Central memory CD4-positive, alpha-beta T cell (primary cell): Measurements from ENCODE around the gene JAKMIP3.

Experiments
- DNase-seq: peaks from one replicate; pipeline ENCODE4 v3.0.0; 2022

Gene JAKMIP3

GRCh38 chr10:132100556-132101349, 35.0 kb downstream of the JAKMIP3 start:
- DNase-seq, result no peak

GRCh38 chr10:132101529-132101928, 35.8 kb downstream of the JAKMIP3 start:
- DNase-seq, result no peak

DNA sequence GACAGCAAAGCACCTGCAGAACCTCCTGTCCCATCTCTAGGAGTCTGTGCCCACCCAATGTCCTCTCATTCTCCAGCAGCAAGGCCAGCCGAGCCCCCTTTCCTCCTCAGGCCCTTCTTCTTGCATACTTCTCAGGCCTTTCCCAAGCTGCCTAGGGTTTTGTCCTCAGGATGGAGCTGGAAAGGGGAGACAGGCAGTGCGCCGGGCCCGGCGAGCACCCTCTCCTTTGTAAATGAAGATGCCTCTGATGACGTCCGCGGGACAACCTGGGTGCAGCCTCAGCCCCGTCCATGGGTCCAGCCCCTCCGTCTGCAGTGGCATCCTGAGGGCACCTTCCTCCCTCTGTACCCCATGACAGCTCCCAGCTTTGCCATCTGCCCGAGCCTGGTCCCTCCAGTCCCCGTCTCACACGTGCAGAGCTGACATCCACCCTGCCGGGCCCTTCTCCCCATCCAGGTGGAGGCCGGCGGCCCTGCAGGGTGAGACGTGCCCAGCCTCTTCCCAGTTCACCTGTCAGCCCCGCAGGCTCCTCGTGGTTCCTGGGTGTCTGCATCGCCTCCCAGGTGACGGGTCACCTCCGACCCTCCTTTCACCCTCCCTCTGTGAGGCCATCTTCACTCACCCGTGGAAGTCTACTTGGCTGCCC, 36.4 kb downstream of the JAKMIP3 start:
- DNase-seq, result no peak

DNA sequence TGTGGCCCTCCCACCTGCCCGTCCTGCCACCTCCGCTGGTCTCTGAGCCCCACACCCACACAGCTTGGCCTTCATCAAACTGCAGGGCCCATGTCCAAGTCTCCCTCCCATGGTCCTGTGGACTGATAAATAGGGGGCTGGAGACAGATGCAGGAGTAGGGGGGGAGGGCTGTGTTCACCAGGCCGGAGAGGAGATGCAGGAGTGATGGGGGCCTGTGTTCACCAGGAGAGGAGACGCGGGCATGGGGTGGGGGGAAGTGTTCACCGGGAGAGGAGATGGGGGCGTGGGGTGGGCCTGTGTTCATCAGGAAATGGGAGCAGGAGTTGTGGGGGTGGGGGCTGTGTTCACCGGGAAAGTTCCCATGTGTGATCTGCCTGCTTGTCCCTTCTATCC, 37.0 kb downstream of the JAKMIP3 start:
- DNase-seq, result no peak

- DNase-seq, result no peak
Observed at GRCh38 chr10:132103116-132103910, 37.6 kb downstream of the JAKMIP3 start.

DNA sequence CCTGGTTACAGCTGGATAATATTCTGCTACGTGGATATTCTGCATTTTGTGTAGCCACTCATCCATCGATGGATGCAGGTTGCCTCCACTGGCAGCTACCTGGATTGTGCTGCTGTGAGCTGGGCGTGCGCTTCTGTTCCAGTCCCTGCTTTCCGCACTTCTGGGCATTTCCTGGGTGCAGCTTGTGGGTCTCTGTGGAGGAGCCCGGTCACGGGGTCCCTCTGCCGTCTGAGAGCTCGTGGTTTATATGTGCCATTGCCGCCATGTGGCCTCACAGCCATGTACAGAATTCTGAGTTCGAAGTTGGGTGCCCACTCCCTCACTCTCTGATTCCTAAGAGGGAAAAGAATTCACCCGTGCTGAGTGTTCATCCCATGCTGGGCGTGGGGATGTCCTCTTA, 38.3 kb downstream of the JAKMIP3 start:
- DNase-seq, result no peak

- no peak for DNase-seq
Observed at GRCh38 chr10:132104471-132105301, 38.9 kb downstream of the JAKMIP3 start.

DNA sequence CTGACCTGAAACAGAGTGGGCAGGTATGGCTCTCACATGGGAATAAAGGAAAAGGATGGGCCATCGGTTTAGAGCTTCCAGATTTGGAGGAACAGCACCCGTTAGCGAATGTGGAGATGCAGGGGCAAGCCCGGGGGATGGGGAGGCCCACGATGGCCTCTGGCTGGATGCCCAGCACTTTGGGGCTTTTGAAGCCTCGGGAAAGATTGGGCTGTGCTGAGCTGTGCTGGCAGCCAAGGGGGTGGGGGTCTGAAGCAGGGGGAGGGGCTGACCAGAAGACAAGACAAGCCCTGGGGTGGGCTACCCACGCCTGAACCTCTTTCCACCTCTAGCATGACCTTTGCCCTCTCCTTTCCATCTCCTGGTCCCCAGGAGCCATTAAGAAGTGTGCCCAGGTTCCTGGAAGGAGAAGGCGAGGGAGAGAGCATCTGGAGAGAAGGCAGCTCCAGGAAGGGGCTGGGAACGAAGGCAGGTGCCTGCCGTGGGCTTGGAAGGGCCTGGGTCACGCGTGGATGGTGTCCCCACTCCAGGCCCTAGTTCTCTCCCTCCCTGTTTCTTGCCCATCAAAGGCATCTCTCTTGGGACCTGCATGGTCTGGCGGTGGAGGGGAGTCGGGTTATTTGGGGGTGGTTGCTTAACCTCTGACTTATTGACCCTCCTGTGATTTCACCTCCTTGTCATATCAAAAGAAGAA, 39.7 kb downstream of the JAKMIP3 start:
- DNase-seq, result no peak

DNA sequence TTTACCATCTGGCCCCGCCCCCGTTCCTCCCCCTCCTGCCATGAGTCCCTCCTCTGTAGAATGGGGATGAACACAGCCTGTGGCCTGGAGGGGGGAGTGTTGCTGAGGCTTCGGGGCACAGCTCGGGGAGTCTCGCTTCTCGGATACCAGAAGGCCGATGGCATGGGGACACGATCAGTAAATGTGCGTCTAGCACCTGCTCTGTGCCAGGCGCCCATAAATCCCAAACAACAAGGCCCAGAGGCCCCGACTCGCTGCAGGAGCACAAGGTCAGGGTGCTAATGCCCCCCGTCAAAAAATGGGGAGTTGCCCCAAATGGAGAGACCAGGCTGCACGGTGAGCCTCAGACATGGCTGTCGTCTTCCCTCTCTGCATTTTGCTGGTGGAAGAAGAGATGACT, 40.7 kb downstream of the JAKMIP3 start:
- DNase-seq, result no peak

- DNase-seq, result no peak
Observed at GRCh38 chr10:132107186-132107948, 41.6 kb downstream of the JAKMIP3 start.

GRCh38 chr10:132107949-132108877, 42.5 kb downstream of the JAKMIP3 start:
- DNase-seq, result no peak

DNA sequence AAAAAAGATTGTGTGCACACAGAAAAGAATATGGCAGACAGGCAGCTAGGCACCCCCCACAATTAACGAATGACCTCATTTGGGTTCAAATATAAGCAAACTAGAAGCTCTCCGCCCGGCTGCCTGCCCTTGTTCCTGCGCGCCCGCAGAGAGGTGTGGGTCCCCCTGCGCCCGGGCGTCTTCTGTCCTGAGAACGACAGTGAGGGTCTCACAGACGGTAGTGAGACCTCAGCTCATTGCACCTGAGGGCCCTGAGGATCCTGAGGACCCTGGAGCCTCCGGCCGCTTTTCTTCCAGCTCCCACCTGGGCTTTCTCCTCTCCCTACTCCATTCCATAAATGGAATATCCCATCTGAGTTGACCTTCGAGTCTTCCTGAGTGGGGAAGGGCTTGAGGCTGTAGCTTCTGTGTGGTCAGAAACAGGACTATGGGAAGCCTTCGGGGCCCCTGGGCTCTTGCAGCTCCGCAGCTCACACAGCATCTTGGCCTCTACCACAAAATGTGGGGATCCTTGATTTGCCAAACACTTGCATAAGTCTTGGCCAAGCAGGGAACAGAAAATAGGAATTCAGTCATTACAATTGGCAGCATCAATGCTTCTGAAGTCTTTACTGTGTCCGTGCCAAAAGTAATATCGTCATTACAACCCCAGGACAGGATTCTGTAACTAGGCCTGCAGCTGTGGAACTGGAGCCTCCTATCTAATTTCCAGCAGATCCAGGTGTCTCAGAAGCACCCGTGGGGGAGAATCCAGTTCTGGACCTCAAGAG, 43.8 kb downstream of the JAKMIP3 start:
- DNase-seq, result no peak

DNA sequence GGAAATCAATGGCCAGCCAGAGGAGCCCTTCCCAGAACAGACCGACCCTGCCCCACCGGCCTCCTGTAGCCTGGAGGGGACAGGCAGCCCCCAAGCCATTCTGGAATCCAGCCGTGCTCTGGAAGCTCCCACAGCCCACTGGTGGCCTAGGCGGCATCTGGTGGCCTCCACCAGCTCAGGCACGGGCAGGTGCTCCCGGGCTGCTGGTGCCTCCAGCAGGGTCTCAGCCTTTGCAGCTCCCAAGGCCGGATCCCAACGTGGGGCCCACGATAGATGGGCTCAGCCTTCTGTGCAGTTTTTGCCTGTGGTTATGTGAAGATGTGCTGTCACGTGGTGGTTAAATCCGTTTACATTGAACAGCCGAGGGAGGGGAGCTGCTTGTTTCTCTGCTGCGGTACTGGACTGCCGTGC, 44.4 kb downstream of the JAKMIP3 start:
- no peak for DNase-seq

- no peak for DNase-seq
Observed at GRCh38 chr10:132110713-132111112, 45.0 kb downstream of the JAKMIP3 start.

- no peak for DNase-seq
Observed at GRCh38 chr10:132111121-132111731, 45.5 kb downstream of the JAKMIP3 start.

DNA sequence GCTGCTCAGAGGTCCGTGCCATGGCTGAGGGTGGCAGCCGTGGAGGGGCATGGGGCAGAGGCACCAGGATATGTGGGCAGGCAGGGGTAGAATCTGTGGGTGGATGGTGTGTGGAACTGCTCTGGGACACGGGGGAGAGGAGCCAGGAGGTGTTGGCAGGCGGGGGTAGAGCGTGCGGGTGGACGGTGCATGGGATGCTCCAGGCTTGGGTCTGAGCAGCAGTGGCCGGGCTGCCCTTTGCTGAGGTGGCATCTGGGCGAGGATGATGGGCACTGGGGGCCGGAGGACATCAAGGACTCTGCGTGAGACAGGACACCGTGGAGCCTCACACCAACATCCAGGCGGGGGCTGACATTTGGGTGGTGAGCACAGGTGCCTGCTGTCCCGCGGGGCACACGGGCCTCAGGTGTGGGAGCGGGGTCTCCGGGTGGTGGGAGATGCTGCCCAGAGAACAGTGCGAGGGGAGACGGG, 46.2 kb downstream of the JAKMIP3 start:
- DNase-seq, result no peak

DNA sequence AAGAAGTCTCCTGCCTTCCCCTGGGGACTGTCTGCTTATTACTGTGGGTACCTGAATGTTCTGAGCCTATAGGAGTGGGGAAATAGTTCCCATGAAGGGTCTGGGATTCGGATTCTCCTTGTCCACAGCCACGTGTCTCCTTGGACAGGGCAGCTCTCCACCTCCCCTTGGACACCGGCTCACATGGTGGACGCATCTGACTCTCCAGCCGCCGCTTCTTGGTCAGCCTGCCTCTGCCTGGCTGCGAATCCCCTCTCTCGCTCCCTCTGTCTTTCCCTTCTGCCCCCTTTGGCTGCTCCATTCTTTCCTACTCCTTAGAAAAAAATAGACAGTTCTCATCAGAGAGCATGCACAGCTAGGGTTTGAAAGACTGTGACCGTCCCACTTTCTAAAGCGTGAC, 46.9 kb downstream of the JAKMIP3 start:
- DNase-seq, result no peak

DNA sequence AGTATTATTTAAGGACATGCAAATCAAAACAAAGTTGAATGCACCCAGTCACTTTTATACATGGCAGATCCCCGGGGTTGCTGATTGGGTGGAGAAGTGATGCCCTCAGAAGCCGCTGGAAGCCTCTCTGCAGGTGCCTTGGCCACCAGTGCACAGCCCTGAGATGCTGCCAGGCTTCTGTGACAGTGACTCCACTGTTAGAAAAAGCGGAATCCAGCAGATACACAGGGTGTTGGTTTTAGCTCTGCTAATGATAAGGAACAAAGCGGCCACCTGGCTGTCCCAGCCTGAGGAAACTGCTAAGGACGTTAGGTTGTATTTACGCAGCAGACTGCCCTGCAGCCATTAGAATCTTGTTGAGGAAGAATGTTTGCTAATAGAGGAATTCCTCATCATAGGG, 47.5 kb downstream of the JAKMIP3 start:
- no peak for DNase-seq
